RPMI8226 (cell line): ENCODE data around the gene DOCK6.
A peak's percentile ranks its signal among the peaks of the same experiment; 100 is the strongest.

Experiments
- DNase-seq: peaks from one replicate; pipeline ENCODE4 v3.0.0-alpha.2; 2015

Gene DOCK6

GRCh38 chr19:11214387-11214786 is 47.9 kb downstream of the DOCK6 start:
- DNase-seq: no peak

GRCh38 chr19:11210656-11210928 is 51.7 kb downstream of the DOCK6 start:
- no peak for DNase-seq

GRCh38 chr19:11209839-11210655 is 52.3 kb downstream of the DOCK6 start:
- no peak for DNase-seq

- no peak for DNase-seq
Measured at GRCh38 chr19:11208561-11209471, 53.5 kb downstream of the DOCK6 start.

DNA sequence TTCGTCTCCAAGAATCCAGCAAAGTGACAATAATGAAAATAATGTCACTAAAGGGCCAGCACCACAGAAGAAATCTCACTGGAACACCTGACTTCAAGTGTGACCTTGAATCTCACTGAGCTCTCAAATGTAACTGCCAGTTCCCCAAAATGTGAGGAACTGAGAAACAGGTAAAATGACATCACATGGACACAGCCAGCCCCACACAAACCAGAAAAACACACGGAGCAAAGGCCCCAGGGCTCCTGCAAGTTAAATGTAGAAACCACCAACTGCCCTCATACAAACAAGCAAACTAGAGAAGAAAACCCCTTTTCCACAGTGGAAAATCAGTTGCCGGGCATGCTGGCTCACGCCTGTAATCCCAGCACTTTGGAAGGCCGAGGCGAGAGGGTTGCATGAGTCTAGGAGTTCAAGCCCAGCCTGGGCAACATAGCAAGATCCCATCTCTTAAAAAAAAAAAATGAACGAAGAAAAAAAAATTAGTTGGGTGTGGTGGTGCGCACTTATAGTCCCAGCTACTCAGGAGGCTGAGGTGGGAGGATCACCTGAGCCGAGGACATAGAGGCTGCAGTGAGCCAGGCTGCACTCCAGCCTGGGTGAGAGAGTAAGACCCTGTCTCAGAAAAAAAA is 56.3 kb downstream of the DOCK6 start:
- DNase-seq: peak; percentile 90

- peak; percentile 96 for DNase-seq
Measured at GRCh38 chr19:11204943-11205349, 57.4 kb downstream of the DOCK6 start.

GRCh38 chr19:11204076-11204602 is 58.2 kb downstream of the DOCK6 start:
- DNase-seq: no peak

- peak; percentile 34 for DNase-seq
Measured at GRCh38 chr19:11203194-11204075, 58.9 kb downstream of the DOCK6 start.

GRCh38 chr19:11202488-11203193 is 59.7 kb downstream of the DOCK6 start:
- DNase-seq: no peak

DNA sequence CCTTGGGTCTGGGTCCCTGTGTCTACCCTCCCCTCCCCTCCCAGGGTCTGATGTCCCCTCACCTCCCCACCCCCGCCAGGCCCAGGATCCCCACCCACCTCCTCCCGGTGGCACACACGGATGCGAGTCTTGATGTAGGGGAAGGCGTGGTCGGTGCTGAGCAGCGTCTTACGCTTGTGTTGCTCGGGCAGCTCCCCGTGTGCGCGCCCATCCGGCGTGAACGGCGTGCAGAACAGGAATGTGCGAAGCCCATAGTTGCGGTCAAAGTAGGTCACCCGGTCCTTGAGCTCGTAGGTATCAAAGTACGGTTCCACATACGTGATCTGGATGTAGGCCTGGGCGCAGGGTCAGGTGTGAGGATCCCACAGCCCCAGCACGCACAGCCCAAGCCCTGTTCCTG is 60.5 kb downstream of the DOCK6 start:
- no peak for DNase-seq

- no peak for DNase-seq
Measured at GRCh38 chr19:11200931-11201330, 61.4 kb downstream of the DOCK6 start.

DNA sequence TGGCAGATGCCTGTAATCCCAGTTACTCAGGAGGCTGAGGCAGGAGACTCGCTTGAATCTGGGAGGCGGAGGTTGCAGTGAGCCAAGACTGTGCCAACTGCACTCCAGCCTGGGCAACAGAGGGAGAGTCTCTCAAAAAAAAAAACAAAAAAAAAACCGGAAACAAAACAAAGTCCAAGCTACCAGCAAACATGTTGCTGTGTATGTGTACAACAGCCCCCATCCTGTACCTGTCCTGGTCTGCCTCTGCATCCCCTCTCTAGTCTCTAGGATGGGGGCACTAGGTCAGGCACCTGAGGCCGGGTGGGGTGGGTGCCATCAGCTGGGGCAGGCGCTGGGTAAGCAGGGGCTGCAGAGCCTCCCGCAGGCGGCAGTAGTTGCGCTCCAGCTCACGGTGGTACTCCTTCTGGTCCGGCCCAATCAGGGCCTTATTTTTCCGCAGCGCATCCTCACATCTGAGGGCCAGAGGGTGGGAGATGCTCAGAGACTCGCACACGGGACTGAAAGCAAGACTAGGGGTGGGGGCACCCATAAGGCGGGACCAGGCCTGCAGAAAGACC is 62.2 kb downstream of the DOCK6 start:
- no peak for DNase-seq

DNA sequence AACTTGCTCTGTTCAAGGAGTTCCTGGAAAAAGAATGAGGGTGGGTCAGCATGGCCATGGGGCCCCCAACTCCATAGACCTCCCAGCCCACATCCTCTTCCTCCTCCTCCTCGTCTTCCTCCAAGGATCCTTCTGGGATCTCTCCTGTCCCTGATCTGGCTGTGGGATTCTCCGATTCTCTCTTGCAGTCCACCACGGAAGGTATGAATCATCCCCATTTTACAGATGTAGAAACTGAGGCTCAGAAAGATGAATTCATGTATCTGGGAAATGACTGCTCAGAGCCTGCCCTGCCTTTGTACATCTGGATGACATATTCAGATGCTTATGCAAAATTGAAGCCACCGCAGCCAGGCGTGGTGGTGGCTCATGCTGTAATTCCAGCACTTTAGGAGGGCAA is 62.8 kb downstream of the DOCK6 start:
- DNase-seq: no peak

DNA sequence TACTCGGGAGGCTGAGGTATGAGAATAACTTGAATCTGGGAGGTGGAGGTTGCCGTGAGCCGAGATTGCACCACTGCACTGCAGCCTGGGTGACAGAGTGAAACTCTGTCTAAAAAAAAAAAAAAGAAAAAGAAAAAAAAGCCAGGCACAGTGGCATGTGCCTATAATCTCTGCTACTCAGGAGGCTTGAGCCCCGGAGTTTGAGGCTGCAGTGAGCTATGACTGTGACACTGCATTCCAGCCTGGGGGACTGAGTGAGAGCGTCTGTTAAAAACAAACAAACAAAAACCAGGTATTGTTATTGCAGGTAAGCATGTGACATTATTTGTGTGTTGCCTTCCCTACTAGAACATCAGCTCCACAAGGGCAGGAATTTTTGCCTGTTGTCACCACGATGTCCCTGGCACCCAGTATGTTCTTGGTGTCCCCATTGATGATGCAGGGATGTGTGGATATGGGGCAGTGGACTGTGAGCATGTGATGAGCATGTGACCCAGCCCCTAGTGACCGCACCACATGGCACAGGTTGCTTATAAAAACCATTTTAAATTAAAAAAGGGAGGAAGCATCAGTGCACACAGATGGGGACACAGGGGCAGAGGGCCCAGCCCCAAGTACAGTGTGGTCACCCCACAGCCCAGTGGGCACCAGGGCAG is 63.4 kb downstream of the DOCK6 start:
- no peak for DNase-seq

DNA sequence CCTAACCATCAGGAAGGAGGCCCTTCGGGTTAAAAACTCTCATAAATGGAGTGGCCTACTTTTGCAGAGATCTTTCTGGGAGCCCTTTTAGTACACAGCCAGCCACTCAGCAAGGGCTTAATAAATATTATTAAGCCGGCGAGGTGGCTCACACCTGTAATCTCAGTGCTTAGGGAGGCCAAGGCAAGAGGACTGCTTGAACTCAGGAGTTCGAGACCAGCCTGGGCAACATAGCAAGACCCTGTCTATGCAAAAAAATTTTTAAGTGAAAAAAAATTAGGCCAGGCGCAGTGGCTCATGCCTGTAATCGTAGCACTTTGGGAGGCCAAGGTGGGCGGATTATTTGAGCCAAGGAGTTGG is 64.2 kb downstream of the DOCK6 start:
- DNase-seq: no peak

DNA sequence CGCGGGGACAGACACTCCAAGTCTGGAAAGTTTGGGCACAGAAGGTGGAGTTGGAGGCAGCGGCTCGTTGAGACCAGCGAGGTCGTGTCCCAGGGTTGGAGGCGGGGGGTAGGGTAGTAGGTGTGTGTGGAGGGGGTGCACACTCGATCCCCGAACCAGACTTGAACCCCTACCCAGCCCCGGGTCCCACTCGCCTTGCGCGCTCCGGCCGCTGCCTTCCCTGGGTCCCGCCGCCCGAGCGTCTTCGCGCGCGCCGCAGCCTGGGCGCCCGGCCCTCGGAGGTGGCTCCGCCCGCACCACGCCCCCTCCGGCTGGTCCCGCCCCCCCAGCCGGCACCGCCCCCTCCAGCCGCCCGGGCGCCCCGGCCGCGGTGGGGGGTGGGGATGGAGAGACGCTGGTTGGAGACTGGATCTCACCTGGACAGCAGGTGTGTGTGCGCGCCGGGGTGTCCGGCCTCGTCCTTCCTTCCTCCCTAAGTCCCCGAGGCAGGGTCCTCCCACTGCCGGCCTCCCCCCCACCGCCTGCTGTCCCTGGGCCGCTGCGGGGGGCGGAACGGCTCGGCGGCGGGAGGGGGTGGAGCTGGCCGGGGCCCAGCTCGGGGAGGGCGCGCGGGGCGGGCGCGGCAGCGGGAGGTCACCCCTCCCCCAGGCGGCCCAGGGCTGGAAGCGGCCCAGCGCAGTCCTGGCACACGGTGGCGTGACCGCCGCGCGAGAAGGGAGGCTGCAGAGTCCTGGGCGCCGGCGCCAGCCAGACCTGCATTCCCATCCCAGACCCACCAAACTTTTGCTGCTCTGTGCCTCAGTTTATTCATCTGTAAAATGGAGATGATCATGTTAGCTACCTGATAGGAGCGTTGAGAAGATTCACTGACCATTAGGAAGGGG is 64.8 kb downstream of the DOCK6 start, which contains the start of gene KANK2:
TSS of gene KANK2 (minus strand) at position 255 of the 884 bp plus-strand sequence. CDS start 3,034 bp downstream, outside the sequence.
- DNase-seq: peak; percentile 95

- peak; percentile 32 for DNase-seq
Measured at GRCh38 chr19:11196406-11197287, 65.7 kb downstream of the DOCK6 start.

GRCh38 chr19:11195681-11196080 is 66.6 kb downstream of the DOCK6 start:
- no peak for DNase-seq
